GM10248 (cell line): ENCODE measurements around the gene PCDHGA3.
"Not testable (repeated sequence)": the region's sequence is repeated elsewhere in the genome, so short reads cannot be mapped to it uniquely, and the experiment has no call there.

ENCODE experiments used
- CTCF ChIA-PET: fragments of 300-600 bp; sonication (Branson Sonifier 250); formaldehyde crosslinking; extraction: SDS; loops from one replicate; lab custom pipeline; 2021; ENCODE audit warnings: antibody characterized with exemption; lab: Yijun Ruan, JAX
- POLR2A ChIA-PET: fragments of 350-650 bp; sonication (Branson Sonifier 250); formaldehyde crosslinking; extraction: SDS; loops from one replicate; lab custom pipeline; 2020; ENCODE audit warnings: antibody characterized with exemption; lab: Yijun Ruan, JAX
- DNase-seq: peaks from one replicate; pipeline ENCODE4 v3.0.0; 2012; ENCODE audit errors: extremely low spot score
- CTCF ChIP-seq: IDR thresholded peaks from 2 replicates; pipeline ENCODE4 v1.5.1; 2012; ENCODE audit warnings: mild to moderate bottlenecking, low read depth; ENCODE audit errors: extremely low read depth, missing control alignments, control extremely low read depth

The PCDHGA3 gene

GRCh38 chr5:141392429-141393198, 49.0 kb downstream of the PCDHGA3 start, which contains the start of gene PCDHGA8:
TSS of gene PCDHGA8 (plus strand) at chr5:141392633. CDS start at chr5:141392814, 181 bp downstream.
- CTCF ChIA-PET: interaction anchor here (0.7 to 1.6 kb wide), 4 partner anchors 73 to 574 kb away, joined by 3 to 4 read pairs (median 3); no protein-coding TSS in a partner anchor
- POLR2A ChIA-PET: no interaction called here
- DNase-seq: no peak
- no peak for TF ChIP-seq CTCF

- ChIA-PET CTCF (interaction anchor here (0.7 to 1.2 kb wide), 3 partner anchors 165 to 575 kb away, joined by 3 read pairs; no protein-coding TSS in a partner anchor), POLR2A (no interaction called here)
- TF ChIP-seq CTCF: no peak
- DNase-seq: no peak
These were observed 49.6 kb downstream of the PCDHGA3 start for GRCh38 chr5:141393267-141393666.

GRCh38 chr5:141394401-141395187, 51.0 kb downstream of the PCDHGA3 start:
- CTCF ChIA-PET: interaction anchor here (0.7 to 2.9 kb wide), 4 partner anchors 13 to 75 kb away, joined by 3 to 7 read pairs (median 6); partner anchors contain the start of genes PCDHGB6 and TAF7
- POLR2A ChIA-PET: not testable (repeated sequence)

More at GRCh38 chr5:141394401-141395187, 51.0 kb downstream of the PCDHGA3 start:
- DNase-seq: not testable (repeated sequence)
